Gastroesophageal sphincter (tissue), 3 donors: ENCODE results near the gene SLC6A3.

Source experiments
- CTCF ChIP-seq, 4 experiments: fragments of 200-600 bp in 2 of 4; fragments of 450-650 bp in 2 of 4; sonication (generic) in 1 of 4; IDR thresholded peaks; one replicate each; pipeline ENCODE4 v1.5.1; 2017 to 2019; ENCODE audit warnings: antibody characterized with exemption in 4 of 4, mild to moderate bottlenecking in 2 of 4, moderate library complexity in 2 of 4
- EP300 ChIP-seq: sonication (generic); formaldehyde crosslinking; IDR thresholded peaks from one replicate; pipeline ENCODE4 v1.6.1; 2017; ENCODE audit warnings: antibody characterized with exemption, mild to moderate bottlenecking
- POLR2A ChIP-seq, 2 donors: fragments of 450-650 bp; IDR thresholded peaks; one replicate each; pipeline ENCODE4 v1.6.1; 2017; ENCODE audit warnings: antibody characterized with exemption in 2 of 2, mild to moderate bottlenecking in 2 of 2, moderate library complexity in 1 of 2
- POLR2AphosphoS5 ChIP-seq: sonication (generic); formaldehyde crosslinking; IDR thresholded peaks from one replicate; pipeline ENCODE4 v1.6.1; 2017; ENCODE audit warnings: antibody characterized with exemption

GRCh38 chr5:1445689-1446601, 705 bp upstream of the SLC6A3 start:
- TF ChIP-seq CTCF (IDR thresholded peaks at IDR 0.05) (no peak), POLR2A (IDR thresholded peaks at IDR 0.05) (no peak), EP300 (no peak), POLR2AphosphoS5 (no peak)
